Tibial nerve (tissue), 4 donors: ENCODE data around the gene CHST12. TPM values are rescaled to one million over a fixed set of nuclear protein-coding genes. Genes with fewer than 3 reads are reported as not detected.
"Not testable (repeated sequence)": the region's sequence is repeated elsewhere in the genome, so short reads cannot be mapped to it uniquely, and the experiment has no call there.

Experiments
- DNase-seq, 2 donors: peaks; one replicate each; pipeline ENCODE4 v3.0.0-alpha.2; 2019; ENCODE audit warnings: low spot score in 2 of 2
- H3K27ac ChIP-seq, 4 donors: fragments of 200-600 bp; sonication (generic) in 3 of 4; one replicate each; pipeline ENCODE4 v1.5.1; 2017 to 2019; ENCODE audit warnings: mild to moderate bottlenecking in 1 of 4
- H3K27me3 ChIP-seq, 2 donors: fragments of 200-600 bp; sonication (generic) in 1 of 2; one replicate each; pipeline versions ENCODE4 v1.5.1 to v1.6.0; 2017 to 2019
- H3K36me3 ChIP-seq, 3 donors: fragments of 200-600 bp; sonication (generic); one replicate each; pipeline ENCODE4 v1.5.1; 2018 to 2019
- H3K4me1 ChIP-seq, 4 donors: fragments of 200-600 bp; sonication (generic) in 3 of 4; one replicate each; pipeline ENCODE4 v1.5.1; 2017 to 2019
- H3K4me3 ChIP-seq, 4 donors: fragments of 200-600 bp; sonication (generic) in 3 of 4; one replicate each; pipeline ENCODE4 v1.5.1; 2017 to 2019; ENCODE audit warnings: mild to moderate bottlenecking in 1 of 4, moderate library complexity in 1 of 4
- H3K9me3 ChIP-seq, 4 donors: fragments of 200-600 bp; sonication (generic) in 3 of 4; one replicate each; pipeline ENCODE4 v1.5.1; 2017 to 2019
- CTCF ChIP-seq, 5 experiments: fragments of 200-600 bp in 3 of 5; fragments of 450-650 bp in 2 of 5; sonication (generic) in 3 of 5; IDR thresholded peaks; one replicate each; pipeline ENCODE4 v1.5.1; 2016 to 2019; ENCODE audit warnings: antibody characterized with exemption in 5 of 5, mild to moderate bottlenecking in 3 of 5, moderate library complexity in 2 of 5
- EP300 ChIP-seq, 2 donors: sonication (generic); formaldehyde crosslinking; IDR thresholded peaks; one replicate each; pipeline ENCODE4 v1.6.1; 2017; ENCODE audit warnings: antibody characterized with exemption in 2 of 2, mild to moderate bottlenecking in 1 of 2
- POLR2A ChIP-seq, 2 donors: fragments of 450-650 bp; IDR thresholded peaks; one replicate each; pipeline ENCODE4 v1.6.1; 2017; ENCODE audit warnings: antibody characterized with exemption in 2 of 2, mild to moderate bottlenecking in 2 of 2, moderate library complexity in 2 of 2
- WGBS, 2 donors: methylation state at CpG; one replicate each; pipeline ENCODE4 v1.1.5; 2018; 5-methylcytosine and 5-hydroxymethylcytosine counted together
- total RNA-seq, 4 donors: library from RNA; depleted of rRNA; stranded (reverse); fragments of >200 nt; gene quantifications; one replicate each; pipeline ENCODE4 v1.1.0, GENCODE V29; 2016

CHST12 gene
- total RNA-seq, 4 donors from 2014 or later: 21.0 to 29.9 (median 29.3) TPM

- Histone ChIP-seq H3K4me3 (no peak overlapping the region), H3K27me3 (no peaks in the 10 kb centered on the region), H3K36me3 (peaks cover 0 to 85% (median 30%) of the 10 kb centered on the region in 3 donors), H3K27ac (no peak overlapping the region), H3K9me3 (no peaks in the 10 kb centered on the region), H3K4me1 (no peaks in the 10 kb centered on the region)
- no peak for DNase-seq
- TF ChIP-seq CTCF (IDR thresholded peaks at IDR 0.05): no peak
- no peak for TF ChIP-seq EP300 (IDR thresholded peaks at IDR 0.05)
- WGBS, 2 donors: 47 to 62% methylated on average over 5 of the region's 5 CpGs
These were observed 22.2 kb upstream of the CHST12 start for GRCh38 chr7:2381227-2381626.

GRCh38 chr7:2381881-2382509 is 21.4 kb upstream of the CHST12 start:
- no peak for DNase-seq
- no peak overlapping the region for H3K4me3 ChIP-seq
- peaks cover 0 to 78% (median 24%) of the 10 kb centered on the region in 3 donors for H3K36me3 ChIP-seq
- H3K4me1 ChIP-seq: no peaks in the 10 kb centered on the region
- 87 to 89% methylated on average over 21 of the region's 21 CpGs for WGBS, 2 donors
- no peak overlapping the region for H3K27ac ChIP-seq
- no peaks in the 10 kb centered on the region for H3K27me3 ChIP-seq
- no peak for TF ChIP-seq EP300 (IDR thresholded peaks at IDR 0.05)
- TF ChIP-seq CTCF (IDR thresholded peaks at IDR 0.05): no peak
- no peak for TF ChIP-seq POLR2A (IDR thresholded peaks at IDR 0.05)
- H3K9me3 ChIP-seq: no peaks in the 10 kb centered on the region

GRCh38 chr7:2383543-2384274 is 19.7 kb upstream of the CHST12 start:
- H3K4me3 ChIP-seq: no peak overlapping the region
- H3K4me1 ChIP-seq: no peaks in the 10 kb centered on the region
- H3K27ac ChIP-seq: no peak overlapping the region
- TF ChIP-seq CTCF (IDR thresholded peaks at IDR 0.05): no peak
- no peak for TF ChIP-seq EP300 (IDR thresholded peaks at IDR 0.05)
- TF ChIP-seq POLR2A (IDR thresholded peaks at IDR 0.05): no peak
- no peak for DNase-seq
- H3K9me3 ChIP-seq: no peaks in the 10 kb centered on the region
- H3K27me3 ChIP-seq: no peaks in the 10 kb centered on the region
- WGBS, 2 donors: 81 to 87% methylated on average over 22 to 29 of the region's 29 CpGs
- H3K36me3 ChIP-seq: peaks cover 0 to 74% (median 21%) of the 10 kb centered on the region in 3 donors

GRCh38 chr7:2384354-2385243 is 18.8 kb upstream of the CHST12 start:
- Histone ChIP-seq H3K4me1 (no peaks in the 10 kb centered on the region), H3K27ac (no peak overlapping the region), H3K27me3 (no peaks in the 10 kb centered on the region), H3K9me3 (no peaks in the 10 kb centered on the region), H3K4me3 (no peak overlapping the region), H3K36me3 (peaks cover 0 to 67% (median 14%) of the 10 kb centered on the region in 3 donors)
- TF ChIP-seq EP300 (IDR thresholded peaks at IDR 0.05): no peak
- no peak for DNase-seq
- WGBS, 2 donors: 85 to 86% methylated on average over 17 to 19 of the region's 19 CpGs

GRCh38 chr7:2386122-2386521 is 17.3 kb upstream of the CHST12 start:
- H3K4me1 ChIP-seq: peaks cover 0 to 14% (median 3%) of the 10 kb centered on the region in 4 donors
- peaks cover 0 to 52% (median 0%) of the 10 kb centered on the region in 3 donors for H3K36me3 ChIP-seq
- H3K27me3 ChIP-seq, DNase-seq, H3K4me3 ChIP-seq, H3K9me3 ChIP-seq, H3K27ac ChIP-seq: not testable (repeated sequence)
- 92 to 93% methylated on average over 9 of the region's 9 CpGs for WGBS, 2 donors
